SK-N-MC (cell line): ENCODE measurements around the gene PTPRN2.

Source experiments
- EZH2 ChIP-seq: fragments of 200-600 bp; sonication (generic); IDR thresholded peaks from one replicate; pipeline ENCODE4 v1.6.1; 2017; ENCODE audit warnings: antibody characterized with exemption
- FOXP2 ChIP-seq: optimal IDR thresholded peaks from 2 replicates; pipeline ENCODE3; 2011; ENCODE audit warnings: mild to moderate bottlenecking, moderate library complexity; ENCODE audit not compliant: insufficient read depth; ENCODE audit errors: extremely low read length, control extremely low read depth
- POLR2AphosphoS5 ChIP-seq: IDR thresholded peaks from 2 replicates; pipeline ENCODE4 v1.6.1; 2012; ENCODE audit warnings: mild to moderate bottlenecking, low read depth, low read length, borderline replicate concordance

GRCh38 chr7:157609932-157610640, 977.5 kb downstream of the PTPRN2 start:
- no peak for TF ChIP-seq FOXP2
- no peak for TF ChIP-seq POLR2AphosphoS5
- no peak for TF ChIP-seq EZH2
